B cell (primary cell): ENCODE results near the gene NRIP3.
"Not testable (repeated sequence)": the region's sequence is repeated elsewhere in the genome, so short reads cannot be mapped to it uniquely, and the experiment has no call there.

Experiments
- EZH2 ChIP-seq: IDR thresholded peaks from 2 replicates; pipeline ENCODE4 v1.6.1; 2012; ENCODE audit warnings: borderline replicate concordance, low read depth, mild to moderate bottlenecking, moderate library complexity, low read length; ENCODE audit not compliant: insufficient read depth, poor library complexity, severe bottlenecking
- TF ChIP-seq, protein P1 (sequence below): fragments of 200-600 bp; IDR thresholded peaks from one replicate; pipeline ENCODE4 v1.8.0; 2022; ENCODE audit warnings: antibody characterized with exemption, mild to moderate bottlenecking

DNA sequence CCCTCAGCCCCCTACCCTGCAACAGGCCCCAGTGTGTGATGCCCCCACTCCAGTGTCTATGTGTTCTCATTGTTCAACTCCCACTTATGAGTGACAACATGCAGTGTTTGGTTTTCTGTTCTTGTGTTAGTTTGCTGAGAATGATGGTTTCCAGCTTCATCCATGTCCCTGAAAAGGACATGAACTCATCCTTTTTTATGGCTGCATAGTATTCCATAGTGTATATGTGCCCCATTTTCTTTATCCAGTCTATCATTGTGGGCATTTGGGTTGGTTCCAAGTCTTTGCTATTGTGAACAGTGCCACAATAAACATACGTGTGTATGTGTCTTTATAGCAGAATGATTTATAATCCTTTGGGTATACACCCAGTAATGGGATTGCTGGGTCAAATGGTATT lies 5.7 kb upstream of the NRIP3 start:
- TF ChIP-seq, protein P1, sequence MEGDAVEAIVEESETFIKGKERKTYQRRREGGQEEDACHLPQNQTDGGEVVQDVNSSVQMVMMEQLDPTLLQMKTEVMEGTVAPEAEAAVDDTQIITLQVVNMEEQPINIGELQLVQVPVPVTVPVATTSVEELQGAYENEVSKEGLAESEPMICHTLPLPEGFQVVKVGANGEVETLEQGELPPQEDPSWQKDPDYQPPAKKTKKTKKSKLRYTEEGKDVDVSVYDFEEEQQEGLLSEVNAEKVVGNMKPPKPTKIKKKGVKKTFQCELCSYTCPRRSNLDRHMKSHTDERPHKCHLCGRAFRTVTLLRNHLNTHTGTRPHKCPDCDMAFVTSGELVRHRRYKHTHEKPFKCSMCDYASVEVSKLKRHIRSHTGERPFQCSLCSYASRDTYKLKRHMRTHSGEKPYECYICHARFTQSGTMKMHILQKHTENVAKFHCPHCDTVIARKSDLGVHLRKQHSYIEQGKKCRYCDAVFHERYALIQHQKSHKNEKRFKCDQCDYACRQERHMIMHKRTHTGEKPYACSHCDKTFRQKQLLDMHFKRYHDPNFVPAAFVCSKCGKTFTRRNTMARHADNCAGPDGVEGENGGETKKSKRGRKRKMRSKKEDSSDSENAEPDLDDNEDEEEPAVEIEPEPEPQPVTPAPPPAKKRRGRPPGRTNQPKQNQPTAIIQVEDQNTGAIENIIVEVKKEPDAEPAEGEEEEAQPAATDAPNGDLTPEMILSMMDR, result not testable (repeated sequence)
- not testable (repeated sequence) for TF ChIP-seq EZH2
